Epithelial cell of proximal tubule (primary cell): ENCODE results near the gene AKAP10. TPM values are rescaled to one million over a fixed set of nuclear protein-coding genes. Genes with fewer than 3 reads are reported as not detected.
"Not testable (repeated sequence)": the region's sequence is repeated elsewhere in the genome, so short reads cannot be mapped to it uniquely, and the experiment has no call there.

ENCODE experiments used
- DNase-seq: peaks from one replicate; pipeline ENCODE4 v3.0.0-alpha.2; 2011; ENCODE audit warnings: low read depth
- H3K4me3 ChIP-seq: 2 replicates; pipeline ENCODE4 v1.5.1; 2011; ENCODE audit warnings: low read depth, mild to moderate bottlenecking, low read length
- total RNA-seq: library from RNA; depleted of rRNA; stranded (reverse); fragments of >200 nt; gene quantifications from 2 replicates; pipeline ENCODE4 v1.2.3, GENCODE V29; 2015
- TF ChIP-seq, protein P1 (sequence below): conservative IDR thresholded peaks from 2 replicates; pipeline ENCODE4 v1.5.1; 2012; ENCODE audit warnings: low read depth, mild to moderate bottlenecking, low read length

Gene AKAP10
- total RNA-seq, 1 donor from 2014 or later = 11.3 TPM

DNA sequence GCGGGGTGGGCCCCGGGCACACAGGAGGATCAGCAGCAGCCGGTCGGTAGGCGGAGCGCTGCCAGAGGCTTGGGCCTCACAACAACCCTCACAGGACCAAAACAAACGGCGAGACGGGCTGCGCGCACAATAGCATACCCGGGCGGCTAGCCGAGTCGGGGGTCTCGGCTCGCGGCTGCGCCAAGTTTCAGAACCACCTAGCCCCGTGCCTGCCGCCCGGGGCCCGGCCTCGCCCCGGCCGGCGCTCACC is 110.6 kb downstream of the AKAP10 start:
- peak overlapping the region; percentile 72 for H3K4me3 ChIP-seq
- TF ChIP-seq, protein P1, sequence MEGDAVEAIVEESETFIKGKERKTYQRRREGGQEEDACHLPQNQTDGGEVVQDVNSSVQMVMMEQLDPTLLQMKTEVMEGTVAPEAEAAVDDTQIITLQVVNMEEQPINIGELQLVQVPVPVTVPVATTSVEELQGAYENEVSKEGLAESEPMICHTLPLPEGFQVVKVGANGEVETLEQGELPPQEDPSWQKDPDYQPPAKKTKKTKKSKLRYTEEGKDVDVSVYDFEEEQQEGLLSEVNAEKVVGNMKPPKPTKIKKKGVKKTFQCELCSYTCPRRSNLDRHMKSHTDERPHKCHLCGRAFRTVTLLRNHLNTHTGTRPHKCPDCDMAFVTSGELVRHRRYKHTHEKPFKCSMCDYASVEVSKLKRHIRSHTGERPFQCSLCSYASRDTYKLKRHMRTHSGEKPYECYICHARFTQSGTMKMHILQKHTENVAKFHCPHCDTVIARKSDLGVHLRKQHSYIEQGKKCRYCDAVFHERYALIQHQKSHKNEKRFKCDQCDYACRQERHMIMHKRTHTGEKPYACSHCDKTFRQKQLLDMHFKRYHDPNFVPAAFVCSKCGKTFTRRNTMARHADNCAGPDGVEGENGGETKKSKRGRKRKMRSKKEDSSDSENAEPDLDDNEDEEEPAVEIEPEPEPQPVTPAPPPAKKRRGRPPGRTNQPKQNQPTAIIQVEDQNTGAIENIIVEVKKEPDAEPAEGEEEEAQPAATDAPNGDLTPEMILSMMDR = peak; percentile 36
- no peak for DNase-seq

DNA sequence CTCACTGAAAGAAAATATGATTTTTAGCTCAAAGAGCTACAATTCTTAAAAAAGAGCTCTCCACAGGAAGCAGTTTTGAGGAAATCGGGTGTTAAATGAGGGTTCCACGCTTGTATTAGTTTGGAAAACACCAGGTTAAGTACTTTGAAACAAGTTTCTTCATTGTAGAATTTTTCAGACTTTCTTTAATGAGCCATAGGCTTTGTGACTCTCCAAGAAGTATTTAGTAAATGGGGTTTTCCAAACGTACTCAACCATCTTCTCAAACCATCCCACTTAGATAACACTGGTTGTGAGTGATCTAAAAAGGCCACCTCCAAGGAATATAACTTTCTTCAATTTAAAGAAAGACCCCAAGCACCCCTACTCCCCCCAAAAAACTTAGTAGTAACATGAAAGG is 112.6 kb downstream of the AKAP10 start:
- DNase-seq = no peak
- no peak overlapping the region for H3K4me3 ChIP-seq
- TF ChIP-seq, protein P1 = no peak

DNA sequence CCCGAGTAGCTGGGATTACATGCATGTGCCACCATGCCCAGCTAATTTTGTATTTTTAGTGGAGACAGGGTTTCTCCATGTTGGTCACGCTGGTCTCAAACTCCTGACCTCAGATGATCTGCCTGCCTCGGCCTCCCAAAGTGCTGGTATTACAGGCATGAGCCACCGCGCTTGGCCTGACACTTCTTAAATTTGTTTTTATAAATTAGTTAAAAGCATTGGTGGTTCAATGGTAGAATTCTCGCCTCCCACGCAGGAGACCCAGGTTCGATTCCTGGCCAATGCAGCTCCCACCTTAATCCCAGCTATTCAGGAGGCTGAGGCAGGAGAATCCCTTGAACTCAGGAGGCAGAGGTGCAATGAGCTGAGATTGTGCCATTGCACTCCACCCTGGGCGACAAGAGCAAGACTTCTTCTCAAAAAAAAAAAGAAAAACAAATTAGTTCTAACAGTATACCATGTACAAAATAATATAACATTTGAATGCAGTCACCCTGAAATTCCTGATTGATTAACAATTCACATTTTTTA is 116.9 kb downstream of the AKAP10 start:
- not testable (repeated sequence) for H3K4me3 ChIP-seq

DNA sequence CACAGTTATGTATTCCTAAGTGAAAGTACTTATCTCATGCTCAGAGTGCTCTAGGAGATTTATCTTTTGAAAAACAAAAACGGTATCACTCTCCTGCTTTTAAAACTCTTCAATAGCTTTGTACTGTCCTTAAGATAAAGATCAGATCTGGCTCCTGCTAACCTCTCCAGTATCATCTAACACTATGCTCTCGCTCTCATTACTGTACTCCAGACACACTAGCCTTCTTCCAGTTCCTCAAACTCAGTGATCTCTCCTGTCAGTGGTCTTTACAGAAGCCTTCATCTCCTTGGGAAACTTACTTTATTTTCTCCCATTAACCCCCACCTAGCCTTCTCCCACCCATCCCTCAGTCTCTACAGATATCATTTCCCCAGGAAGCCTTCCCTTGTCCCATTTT is 120.0 kb downstream of the AKAP10 start:
- H3K4me3 ChIP-seq = no peak overlapping the region
- DNase-seq = no peak
- TF ChIP-seq, protein P1 = no peak

More for the DNA sequence above, 116.9 kb downstream of the AKAP10 start:
- DNase-seq = not testable (repeated sequence)

Other genes starting within 250 kb of the AKAP10 start
- gene ALDH3A1, start 229.5 kb downstream of the AKAP10 start, total RNA-seq = 3.3 TPM in 1 of 2 replicates, not detected in the other
- 14.1 and 14.4 TPM in 2 replicates for gene ULK2, start 109.9 kb downstream of the AKAP10 start, total RNA-seq
- 39.3 and 47.0 TPM in 2 replicates for gene SPECC1, start 31.5 kb upstream of the AKAP10 start, total RNA-seq